ENCODE results near the gene GPS2. TPM values are rescaled to one million over a fixed set of nuclear protein-coding genes. Genes with fewer than 3 reads are reported as not detected.
"Not testable (repeated sequence)": the region's sequence is repeated elsewhere in the genome, so short reads cannot be mapped to it uniquely, and the experiment has no call there.

GPS2 gene
- total RNA-seq, 8 experiments from 2014 or later, result 35.1 to 61.1 (median 52.0) TPM

- 2 to 3% methylated on average over 5 to 18 of the region's 91 CpGs; no CpG with 5 or more reads in 8 of the 10 experiments for WGBS, 10 experiments
- peaks cover 36 to 52% of the 10 kb centered on the region in 2 donors for H3K4me1 ChIP-seq (replicated peaks in 1 of 2)
- H3K4me3 ChIP-seq, result peak within 1 kb of the TSS; percentile 59 to 78 (median 74)
- H3K27ac ChIP-seq, result peak within 1 kb of the TSS; percentile 89 to 94
- ATAC-seq (replicated peaks in 6 of 8), result peak; percentile 45 to 66 (median 59)
- in situ Hi-C loops (cut with MboI; ENCODE audit: low pct_unique_long_range_greater_than_20kb in 2 of 9, low sequenced_read_pairs in 9 of 9, unreplicated experiment in 9 of 9), result no loop called here
Measured at GRCh38 chr17:7351665-7352502, 36.7 kb upstream of the GPS2 start, which contains the start of gene KCTD11. TSS of gene KCTD11 (plus strand) at chr17:7352162.

- in situ Hi-C loops (cut with MboI; ENCODE audit: low pct_unique_long_range_greater_than_20kb in 2 of 9, low sequenced_read_pairs in 9 of 9, unreplicated experiment in 9 of 9), result no loop called here
- WGBS, 10 experiments, result 88 to 100% (median 93%) methylated on average over 1 to 5 of the region's 19 CpGs; no CpG with 5 or more reads in 7 of the 10 experiments
- H3K4me3 ChIP-seq, result no peak overlapping the region
Measured at GRCh38 chr17:7348478-7349242, 33.5 kb upstream of the GPS2 start.

GRCh38 chr17:7347630-7348477 lies 32.7 kb upstream of the GPS2 start:
- H3K4me1 ChIP-seq (replicated peaks in 1 of 2), result peaks cover 17 to 20% of the 10 kb centered on the region in 2 donors
- WGBS, 10 experiments, result 80% methylated on average over 2 of the region's 19 CpGs; no CpG with 5 or more reads in 9 of the 10 experiments
- H3K27ac ChIP-seq, result no peak overlapping the region
- no peak for ATAC-seq (replicated peaks in 6 of 8)
- H3K4me3 ChIP-seq, result no peak overlapping the region
- in situ Hi-C loops (cut with MboI; ENCODE audit: low pct_unique_long_range_greater_than_20kb in 2 of 9, low sequenced_read_pairs in 9 of 9, unreplicated experiment in 9 of 9), result no loop called here

More at GRCh38 chr17:7348478-7349242, 33.5 kb upstream of the GPS2 start:
- peaks cover 21 to 28% of the 10 kb centered on the region in 2 donors for H3K4me1 ChIP-seq (replicated peaks in 1 of 2)
- no peak overlapping the region for H3K27ac ChIP-seq
- ATAC-seq (replicated peaks in 6 of 8), result no peak

GRCh38 chr17:7346761-7347614 lies 31.8 kb upstream of the GPS2 start:
- Histone ChIP-seq H3K4me3 (no peak overlapping the region), H3K27ac (no peak overlapping the region), H3K4me1 (replicated peaks in 1 of 2) (peaks cover 14% of the 10 kb centered on the region in 2 donors)
- no peak for ATAC-seq (replicated peaks in 6 of 8)
- in situ Hi-C loops (cut with MboI; ENCODE audit: low pct_unique_long_range_greater_than_20kb in 2 of 9, low sequenced_read_pairs in 9 of 9, unreplicated experiment in 9 of 9), result no loop called here
- 88 to 92% methylated on average over 3 to 6 of the region's 18 CpGs; no CpG with 5 or more reads in 8 of the 10 experiments for WGBS, 10 experiments

GRCh38 chr17:7343250-7343649 lies 28.1 kb upstream of the GPS2 start:
- in situ Hi-C loops (cut with MboI; ENCODE audit: low pct_unique_long_range_greater_than_20kb in 2 of 9, low sequenced_read_pairs in 9 of 9, unreplicated experiment in 9 of 9), result no loop called here
- H3K27ac ChIP-seq, result no peak overlapping the region
- no peak for ATAC-seq (replicated peaks in 6 of 8)
- WGBS, 10 experiments, result 50 to 78% (median 55%) methylated on average over 1 to 12 of the region's 15 CpGs; no CpG with 5 or more reads in 7 of the 10 experiments
- no peak overlapping the region for H3K4me3 ChIP-seq
- H3K4me1 ChIP-seq (replicated peaks in 1 of 2), result peaks cover 3% of the 10 kb centered on the region in 2 donors

- Histone ChIP-seq H3K27ac (no peak overlapping the region), H3K4me3 (no peak overlapping the region), H3K4me1 (replicated peaks in 1 of 2) (peaks cover 3% of the 10 kb centered on the region in 2 donors)
- in situ Hi-C loops (cut with MboI; ENCODE audit: low pct_unique_long_range_greater_than_20kb in 2 of 9, low sequenced_read_pairs in 9 of 9, unreplicated experiment in 9 of 9), result no loop called here
- ATAC-seq (replicated peaks in 6 of 8), result no peak
- WGBS, 10 experiments, result 97 to 100% methylated on average over 1 to 7 of the region's 13 CpGs; no CpG with 5 or more reads in 8 of the 10 experiments
Measured at GRCh38 chr17:7341842-7342241, 26.7 kb upstream of the GPS2 start.

- no peak overlapping the region for H3K4me3 ChIP-seq
- H3K27ac ChIP-seq, result no peak overlapping the region
- ATAC-seq (replicated peaks in 6 of 8), result no peak
- no peaks in the 10 kb centered on the region for H3K4me1 ChIP-seq (replicated peaks in 1 of 2)
- WGBS, 10 experiments, result 6 to 100% (median 53%) methylated on average over 1 to 2 of the region's 2 CpGs; no CpG with 5 or more reads in 2 of the 10 experiments
- in situ Hi-C loops (cut with MboI; ENCODE audit: low pct_unique_long_range_greater_than_20kb in 2 of 9, low sequenced_read_pairs in 9 of 9, unreplicated experiment in 9 of 9), result no loop called here
Measured at GRCh38 chr17:7340179-7340578, 25.0 kb upstream of the GPS2 start.

- in situ Hi-C loops (cut with MboI; ENCODE audit: low pct_unique_long_range_greater_than_20kb in 2 of 9, low sequenced_read_pairs in 9 of 9, unreplicated experiment in 9 of 9); H3K4me3 ChIP-seq; H3K4me1 ChIP-seq (replicated peaks in 1 of 2); ATAC-seq (replicated peaks in 6 of 8); H3K27ac ChIP-seq: not testable (repeated sequence)
- 18 to 100% (median 54%) methylated on average over 1 to 5 of the region's 7 CpGs; no CpG with 5 or more reads in 4 of the 10 experiments for WGBS, 10 experiments
Measured at GRCh38 chr17:7337600-7337999, 22.4 kb upstream of the GPS2 start.

GRCh38 chr17:7336240-7337175 lies 21.3 kb upstream of the GPS2 start, which contains the start of gene ACAP1:
TSS of gene ACAP1 (plus strand) at chr17:7336529. CDS start at chr17:7336735, 206 bp downstream.
- Histone ChIP-seq H3K27ac (no peak within 1 kb of the TSS), H3K4me3 (no peak within 1 kb of the TSS), H3K4me1 (replicated peaks in 1 of 2) (no peaks in the 10 kb centered on the region)
- 0 to 100% (median 60%) methylated on average over 1 to 4 of the region's 17 CpGs; no CpG with 5 or more reads in 5 of the 10 experiments for WGBS, 10 experiments
- in situ Hi-C loops (cut with MboI; ENCODE audit: low pct_unique_long_range_greater_than_20kb in 2 of 9, low sequenced_read_pairs in 9 of 9, unreplicated experiment in 9 of 9), result no loop called here
- peak in 7 of 8 experiments; percentile 8 to 61 (median 28) for ATAC-seq (replicated peaks in 6 of 8)

- WGBS, 10 experiments, result 67 to 97% (median 87%) methylated on average over 1 to 12 of the region's 13 CpGs; no CpG with 5 or more reads in 5 of the 10 experiments
- ATAC-seq (replicated peaks in 6 of 8); H3K4me3 ChIP-seq; H3K4me1 ChIP-seq (replicated peaks in 1 of 2); H3K27ac ChIP-seq; in situ Hi-C loops (cut with MboI; ENCODE audit: low pct_unique_long_range_greater_than_20kb in 2 of 9, low sequenced_read_pairs in 9 of 9, unreplicated experiment in 9 of 9): not testable (repeated sequence)
Measured at GRCh38 chr17:7335765-7336164, 20.6 kb upstream of the GPS2 start.
